Coronary artery (tissue), 2 donors: ENCODE results near the gene ARL15.

Experiments
- DNase-seq: peaks from one replicate; pipeline ENCODE4 v3.0.0-alpha.2; 2017; ENCODE audit warnings: low spot score
- H3K27ac ChIP-seq, 2 donors: fragments of 200-600 bp; sonication (generic); one replicate each; pipeline ENCODE4 v1.5.1; 2016 to 2019
- H3K4me3 ChIP-seq: fragments of 200-600 bp; sonication (generic); 2 replicates; pipeline ENCODE4 v1.5.1; 2016; ENCODE audit warnings: mild to moderate bottlenecking, moderate library complexity
- TF ChIP-seq, protein P1 (sequence below): fragments of 200-600 bp; sonication (generic); IDR thresholded peaks from one replicate; pipeline ENCODE4 v1.5.1; 2019; ENCODE audit warnings: antibody characterized with exemption

ARL15 gene

DNA sequence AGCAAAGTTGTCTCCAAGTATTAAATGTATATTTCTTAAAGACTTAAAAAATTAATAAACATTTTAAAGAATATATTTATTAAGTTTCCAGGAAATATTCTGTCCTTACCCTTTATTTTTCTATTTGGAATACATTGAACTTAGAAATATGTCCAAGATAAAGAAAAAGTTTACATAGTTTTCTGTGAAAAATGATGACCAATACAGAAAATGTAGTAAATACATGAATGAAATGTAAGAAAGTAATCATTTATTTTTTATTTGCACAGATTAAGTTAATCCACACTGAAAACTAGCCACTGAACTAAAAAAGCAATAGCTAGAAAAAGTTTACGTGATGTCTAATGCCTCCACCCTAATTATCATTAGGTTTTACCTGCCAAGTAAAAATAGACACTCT, 273.2 kb downstream of the ARL15 start:
- Histone ChIP-seq H3K27ac (no peak overlapping the region), H3K4me3 (no peak overlapping the region)
- no peak for DNase-seq
- TF ChIP-seq, protein P1, sequence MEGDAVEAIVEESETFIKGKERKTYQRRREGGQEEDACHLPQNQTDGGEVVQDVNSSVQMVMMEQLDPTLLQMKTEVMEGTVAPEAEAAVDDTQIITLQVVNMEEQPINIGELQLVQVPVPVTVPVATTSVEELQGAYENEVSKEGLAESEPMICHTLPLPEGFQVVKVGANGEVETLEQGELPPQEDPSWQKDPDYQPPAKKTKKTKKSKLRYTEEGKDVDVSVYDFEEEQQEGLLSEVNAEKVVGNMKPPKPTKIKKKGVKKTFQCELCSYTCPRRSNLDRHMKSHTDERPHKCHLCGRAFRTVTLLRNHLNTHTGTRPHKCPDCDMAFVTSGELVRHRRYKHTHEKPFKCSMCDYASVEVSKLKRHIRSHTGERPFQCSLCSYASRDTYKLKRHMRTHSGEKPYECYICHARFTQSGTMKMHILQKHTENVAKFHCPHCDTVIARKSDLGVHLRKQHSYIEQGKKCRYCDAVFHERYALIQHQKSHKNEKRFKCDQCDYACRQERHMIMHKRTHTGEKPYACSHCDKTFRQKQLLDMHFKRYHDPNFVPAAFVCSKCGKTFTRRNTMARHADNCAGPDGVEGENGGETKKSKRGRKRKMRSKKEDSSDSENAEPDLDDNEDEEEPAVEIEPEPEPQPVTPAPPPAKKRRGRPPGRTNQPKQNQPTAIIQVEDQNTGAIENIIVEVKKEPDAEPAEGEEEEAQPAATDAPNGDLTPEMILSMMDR = no peak

DNA sequence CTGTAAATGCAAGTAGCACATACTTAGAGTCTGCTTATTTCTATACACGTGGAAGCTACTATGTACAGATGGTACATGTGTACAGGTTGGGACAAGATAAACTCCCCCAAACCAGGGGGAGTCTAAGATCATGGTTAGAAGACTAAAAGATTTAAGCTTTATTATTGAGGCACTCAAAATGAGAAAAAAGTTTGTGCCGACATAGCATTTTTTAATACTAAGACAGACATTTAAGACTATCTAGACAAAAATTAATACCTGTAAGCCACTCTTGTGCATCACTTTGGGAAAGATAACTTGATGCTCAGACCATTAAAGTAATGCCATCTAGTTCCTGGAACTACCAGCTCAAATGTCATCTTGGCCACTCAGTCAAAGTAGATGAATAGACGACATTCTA, 279.4 kb downstream of the ARL15 start:
- no peak for DNase-seq
- Histone ChIP-seq H3K27ac (no peak overlapping the region), H3K4me3 (no peak overlapping the region)
- TF ChIP-seq, protein P1 = no peak

DNA sequence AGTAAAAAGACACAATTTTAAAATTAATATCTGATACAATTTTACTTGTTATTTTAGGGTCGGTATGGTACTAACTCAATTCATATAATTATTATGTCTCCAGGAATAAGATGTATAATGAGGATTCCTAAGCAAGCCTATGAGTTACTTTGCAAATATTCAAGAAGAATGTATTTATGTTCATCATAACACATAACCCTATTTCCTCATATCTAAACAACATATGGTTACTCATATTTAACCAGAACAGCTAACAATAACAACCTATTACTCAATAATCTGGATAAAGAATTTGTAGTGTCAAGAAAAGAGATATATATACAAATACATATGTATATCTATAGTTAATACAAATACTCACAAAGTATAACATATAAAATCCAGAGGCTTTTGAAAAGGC, 285.9 kb downstream of the ARL15 start:
- DNase-seq = no peak
- H3K4me3 ChIP-seq = no peak overlapping the region
- no peak overlapping the region for H3K27ac ChIP-seq
- TF ChIP-seq, protein P1 = no peak

DNA sequence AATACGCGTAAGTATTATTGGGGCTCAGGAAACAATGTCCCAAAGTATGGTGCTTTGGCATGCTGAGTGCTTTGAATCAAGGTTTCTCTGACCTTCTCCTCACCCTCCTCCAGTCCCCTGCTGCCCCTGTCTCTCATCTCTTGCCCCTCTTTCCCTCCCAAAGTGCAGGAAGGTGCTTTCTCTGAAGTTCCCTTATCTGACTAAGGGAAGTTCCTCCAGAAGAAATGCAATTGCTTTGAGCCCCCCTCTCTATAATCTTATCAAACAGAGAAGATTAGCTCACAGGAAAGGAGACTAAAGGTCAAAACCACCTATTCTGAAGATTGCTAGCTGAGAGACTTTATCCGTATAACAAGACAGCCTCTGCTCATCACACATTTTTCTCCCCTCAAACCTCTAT, 288.1 kb downstream of the ARL15 start:
- TF ChIP-seq, protein P1 = no peak
- H3K4me3 ChIP-seq = no peak overlapping the region
- H3K27ac ChIP-seq = no peak overlapping the region
- no peak for DNase-seq

DNA sequence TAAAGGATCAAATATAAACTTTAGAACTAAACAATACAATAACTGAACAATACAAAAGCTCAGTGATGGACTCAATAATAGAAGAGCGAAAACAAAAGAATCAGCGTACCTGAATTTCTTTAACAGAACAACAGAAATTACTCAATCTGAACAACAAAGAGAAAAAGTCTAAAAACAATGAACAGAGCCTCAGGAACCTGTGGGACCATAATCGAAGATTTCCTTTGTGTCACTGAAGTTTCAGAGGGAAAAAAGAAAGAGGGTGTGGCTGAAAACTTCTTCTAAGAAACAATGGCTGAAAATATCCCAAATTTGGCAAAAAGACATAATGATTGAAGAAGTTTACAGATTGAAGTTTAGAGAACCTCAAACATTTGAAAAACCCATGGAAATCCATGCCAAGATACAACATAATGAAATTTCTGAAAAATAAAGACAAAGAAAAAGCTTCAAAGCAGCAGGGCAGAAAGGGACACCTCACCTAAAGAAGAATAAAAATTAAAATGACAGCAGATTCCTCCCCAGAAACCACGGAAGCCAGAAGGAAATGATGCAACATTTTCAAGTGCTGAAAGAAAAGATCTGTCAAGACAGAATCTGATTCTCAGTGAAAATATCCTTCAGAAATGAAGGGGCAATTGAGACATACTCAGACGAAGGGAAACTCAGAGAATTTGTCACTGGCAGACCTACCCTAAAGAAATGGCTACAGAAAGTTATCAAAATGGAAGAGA, 288.8 kb downstream of the ARL15 start:
- Histone ChIP-seq H3K4me3 (no peak overlapping the region), H3K27ac (no peak overlapping the region)
- no peak for DNase-seq
- TF ChIP-seq, protein P1 = no peak

DNA sequence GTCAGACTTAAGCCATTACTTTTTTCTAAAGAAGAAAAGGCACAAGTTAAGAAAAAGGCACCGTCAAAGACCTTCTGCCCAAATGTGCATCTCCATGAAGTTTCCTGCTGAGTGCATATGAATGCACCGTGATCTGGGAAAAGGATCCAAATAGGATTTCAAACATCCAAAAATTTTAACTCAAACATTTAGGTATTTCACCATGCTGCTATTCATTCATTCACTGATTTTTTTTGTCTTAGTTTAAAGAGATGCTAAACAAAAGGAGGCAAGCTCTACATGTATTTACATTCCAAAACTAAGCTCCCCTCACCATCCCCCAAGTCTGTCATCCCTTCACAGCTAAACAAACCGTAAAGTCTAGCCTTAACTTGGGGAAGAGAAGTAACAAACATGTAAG, 291.9 kb downstream of the ARL15 start:
- Histone ChIP-seq H3K4me3 (no peak overlapping the region), H3K27ac (no peak overlapping the region)
- TF ChIP-seq, protein P1 = no peak
- DNase-seq = no peak

DNA sequence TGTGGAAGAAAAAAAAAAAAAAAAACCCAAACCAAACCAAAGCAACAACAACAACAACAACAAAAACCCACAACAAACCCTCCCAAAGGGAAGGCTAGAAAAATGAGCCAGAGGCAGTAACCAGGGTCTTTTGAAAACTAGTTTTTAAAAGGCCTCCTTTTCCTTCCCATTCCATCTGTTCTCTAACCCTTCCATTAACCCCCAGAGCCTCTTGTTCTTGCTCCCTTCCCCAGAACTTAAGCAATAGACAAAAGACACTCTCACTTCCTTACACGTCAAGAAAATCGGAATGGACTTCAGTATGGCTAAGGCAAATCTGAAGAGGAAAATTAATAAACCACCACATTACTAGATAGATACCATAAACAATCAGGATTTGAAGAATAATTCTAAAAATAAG, 292.8 kb downstream of the ARL15 start:
- H3K4me3 ChIP-seq = no peak overlapping the region
- no peak for DNase-seq
- TF ChIP-seq, protein P1 = no peak
- no peak overlapping the region for H3K27ac ChIP-seq
